Panc1 (cell line): ENCODE results near the gene ZNF43. TPM values are rescaled to one million over a fixed set of nuclear protein-coding genes. Genes with fewer than 3 reads are reported as not detected.

Source experiments
- ATAC-seq: fragments of 200-7000 bp; cut with Tn5 transposase; 2 replicates; pipeline ENCODE4 v1.9.1; 2020; ENCODE audit warnings: mild to moderate bottlenecking, moderate library complexity
- BruUV-seq: library from RNA; stranded (reverse); fragments of 400-500 nt; replicated peaks from 2 replicates; lab custom pipeline; 2021; lab: Mats Ljungman, UMichigan
- CTCF ChIA-PET: fragments of 300-600 bp; sonication (Branson Sonifier 250); formaldehyde crosslinking; loops from one replicate; lab custom pipeline; 2022; ENCODE audit warnings: antibody characterized with exemption; lab: Charles Lee
- POLR2A ChIA-PET: fragments of 300-600 bp; sonication (Branson Sonifier 250); formaldehyde crosslinking; loops from one replicate; lab custom pipeline; 2022; ENCODE audit warnings: antibody characterized with exemption; lab: Charles Lee
- DNase-seq: peaks from one replicate; pipeline ENCODE4 v3.0.0-alpha.2; 2010; ENCODE audit warnings: low read depth, low spot score
- H3K27ac ChIP-seq: 2 replicates; pipeline ENCODE4 v1.5.1; 2011; ENCODE audit warnings: mild to moderate bottlenecking, low read length, inconsistent platforms
- H3K27me3 ChIP-seq: fragments of 200-500 bp; sonication (Bioruptor generic); 2 replicates; pipeline ENCODE4 v1.6.0; 2014; ENCODE audit warnings: low read length, inconsistent platforms; ENCODE audit not compliant: control insufficient read depth, insufficient read depth
- H3K36me3 ChIP-seq: fragments of 200-500 bp; sonication (Bioruptor generic); 2 replicates; pipeline ENCODE4 v1.5.1; 2014; ENCODE audit warnings: inconsistent platforms, mild to moderate bottlenecking, low read length, moderate library complexity; ENCODE audit not compliant: control insufficient read depth, insufficient read depth
- H3K4me1 ChIP-seq: 2 replicates; pipeline ENCODE4 v1.5.1; 2011; ENCODE audit warnings: inconsistent platforms, mild to moderate bottlenecking, low read length, moderate library complexity; ENCODE audit not compliant: control insufficient read depth, insufficient read depth
- H3K4me3 ChIP-seq, 2 experiments: 2 replicates each; pipeline ENCODE4 v1.5.1; 2011 to 2012; ENCODE audit warnings: low read depth in 2 of 2, low read length in 2 of 2, mild to moderate bottlenecking in 2 of 2, inconsistent platforms in 1 of 2, moderate library complexity in 1 of 2
- H3K9me3 ChIP-seq: fragments of 200-500 bp; sonication (Bioruptor generic); 2 replicates; pipeline ENCODE4 v1.5.1; 2014; ENCODE audit warnings: low read depth, mild to moderate bottlenecking, inconsistent platforms, low read length, moderate library complexity; ENCODE audit not compliant: control insufficient read depth, insufficient read depth
- POLR2AphosphoS5 ChIP-seq: IDR thresholded peaks from 2 replicates; pipeline ENCODE4 v1.6.1; 2012; ENCODE audit warnings: mild to moderate bottlenecking, low read depth, low read length, moderate library complexity
- REST ChIP-seq, 2 experiments: IDR thresholded peaks; 2 replicates each; pipeline ENCODE4 v1.6.1; 2011 to 2012; ENCODE audit warnings: low read depth in 2 of 2, control low read depth in 1 of 2, low read length in 1 of 2, mild to moderate bottlenecking in 1 of 2, moderate library complexity in 1 of 2; ENCODE audit not compliant: insufficient read depth in 1 of 2
- SIN3A ChIP-seq: IDR thresholded peaks from 2 replicates; pipeline ENCODE4 v1.6.1; 2012; ENCODE audit warnings: low read depth, mild to moderate bottlenecking, low read length, moderate library complexity, borderline replicate concordance; ENCODE audit not compliant: insufficient read depth
- TCF7L2 ChIP-seq: IDR thresholded peaks from 2 replicates; pipeline ENCODE4 v1.6.1; 2011; ENCODE audit warnings: mild to moderate bottlenecking, low read depth, low read length, inconsistent platforms
- in situ Hi-C: cut with HindIII; loops from 2 replicates; pipeline ENCODE4 v1.10.0; 2016; ENCODE audit warnings: low sequenced_read_pairs, low pct_unique_long_range_greater_than_20kb
- intact Hi-C: fragments of 100-400 bp; cut with micrococcal nuclease; formaldehyde crosslinking; loops from one replicate; pipeline ENCODE4 v1.10.0; 2022; ENCODE audit not compliant: unreplicated experiment
- total RNA-seq: library from RNA; stranded (reverse); gene quantifications from one replicate; pipeline ENCODE4 v1.2.1, GENCODE V29; 2021; ENCODE audit not compliant: unreplicated experiment
- TF ChIP-seq, protein P1 (sequence below): fragments of 450-650 bp; IDR thresholded peaks from 2 replicates; pipeline ENCODE4 v1.5.1; 2017; ENCODE audit warnings: mild to moderate bottlenecking

The ZNF43 gene
- total RNA-seq, 1 experiment from 2014 or later, result 27.7 TPM

GRCh38 chr19:21824679-21825078 lies 11.3 kb downstream of the ZNF43 start:
- TF ChIP-seq SIN3A (no peak), REST (IDR thresholded peaks at IDR 0.05; ENCODE audit: insufficient read depth in 1 of 2, low read depth in 2 of 2, low read length in 1 of 2) (no peak), TCF7L2 (no peak), POLR2AphosphoS5 (no peak)
- TF ChIP-seq, protein P1, sequence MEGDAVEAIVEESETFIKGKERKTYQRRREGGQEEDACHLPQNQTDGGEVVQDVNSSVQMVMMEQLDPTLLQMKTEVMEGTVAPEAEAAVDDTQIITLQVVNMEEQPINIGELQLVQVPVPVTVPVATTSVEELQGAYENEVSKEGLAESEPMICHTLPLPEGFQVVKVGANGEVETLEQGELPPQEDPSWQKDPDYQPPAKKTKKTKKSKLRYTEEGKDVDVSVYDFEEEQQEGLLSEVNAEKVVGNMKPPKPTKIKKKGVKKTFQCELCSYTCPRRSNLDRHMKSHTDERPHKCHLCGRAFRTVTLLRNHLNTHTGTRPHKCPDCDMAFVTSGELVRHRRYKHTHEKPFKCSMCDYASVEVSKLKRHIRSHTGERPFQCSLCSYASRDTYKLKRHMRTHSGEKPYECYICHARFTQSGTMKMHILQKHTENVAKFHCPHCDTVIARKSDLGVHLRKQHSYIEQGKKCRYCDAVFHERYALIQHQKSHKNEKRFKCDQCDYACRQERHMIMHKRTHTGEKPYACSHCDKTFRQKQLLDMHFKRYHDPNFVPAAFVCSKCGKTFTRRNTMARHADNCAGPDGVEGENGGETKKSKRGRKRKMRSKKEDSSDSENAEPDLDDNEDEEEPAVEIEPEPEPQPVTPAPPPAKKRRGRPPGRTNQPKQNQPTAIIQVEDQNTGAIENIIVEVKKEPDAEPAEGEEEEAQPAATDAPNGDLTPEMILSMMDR, result no peak
- POLR2A ChIA-PET, result interaction anchor here (0.7 kb wide), 1 partner anchor 451 kb away, joined by 3 read pairs; no protein-coding TSS in a partner anchor
- Histone ChIP-seq H3K36me3 (peaks cover 2% of the 10 kb centered on the region; the same call in 1 of the 2 replicates), H3K27ac (no peak overlapping the region), H3K9me3 (peaks cover 12% of the 10 kb centered on the region; the same call in 1 of the 2 replicates), H3K4me3 (no peak overlapping the region), H3K27me3 (no peaks in the 10 kb centered on the region), H3K4me1 (no peaks in the 10 kb centered on the region)
- CTCF ChIA-PET, result no interaction called here
- in situ Hi-C loops (no loop called here), intact Hi-C loops (no loop called here)
- no TSS peak for BruUV-seq
- DNase-seq (no peak), ATAC-seq (no peak)

GRCh38 chr19:21823224-21823623 lies 12.8 kb downstream of the ZNF43 start:
- H3K27ac ChIP-seq, result no peak overlapping the region
- ChIA-PET POLR2A (no interaction called here), CTCF (no interaction called here)
- intact Hi-C loops (no loop called here), in situ Hi-C loops (no loop called here)
- no peak for DNase-seq
- no peaks in the 10 kb centered on the region for H3K4me1 ChIP-seq
- no peak for ATAC-seq
- no peak overlapping the region for H3K4me3 ChIP-seq
- H3K27me3 ChIP-seq, result no peaks in the 10 kb centered on the region
- TF ChIP-seq SIN3A (no peak), REST (IDR thresholded peaks at IDR 0.05; ENCODE audit: insufficient read depth in 1 of 2, low read depth in 2 of 2, low read length in 1 of 2) (no peak), POLR2AphosphoS5 (no peak), TCF7L2 (no peak)
- TF ChIP-seq, protein P1, result no peak
- H3K9me3 ChIP-seq, result peaks cover 17% of the 10 kb centered on the region; the same call in 1 of the 2 replicates
- BruUV-seq, result no TSS peak
- peaks cover 2% of the 10 kb centered on the region; the same call in 1 of the 2 replicates for H3K36me3 ChIP-seq
